Measurements from ENCODE around the gene KRTAP10-3. TPM values are rescaled to one million over a fixed set of nuclear protein-coding genes. Genes with fewer than 3 reads are reported as not detected.
"Not testable (repeated sequence)": the region's sequence is repeated elsewhere in the genome, so short reads cannot be mapped to it uniquely, and the experiment has no call there.

KRTAP10-3 gene
- total RNA-seq, 1 donor from 2014 or later: not detected

GRCh38 chr21:44552681-44553080 is 5.9 kb downstream of the KRTAP10-3 start:
- ATAC-seq (no peak), DNase-seq (ENCODE audit: low spot score) (peak; percentile 51)
- intact Hi-C loops (cut with DNase I): no loop called here

GRCh38 chr21:44552136-44552535 is 6.5 kb downstream of the KRTAP10-3 start:
- ATAC-seq (no peak), DNase-seq (ENCODE audit: low spot score) (no peak)
- intact Hi-C loops (cut with DNase I): no loop called here

DNA sequence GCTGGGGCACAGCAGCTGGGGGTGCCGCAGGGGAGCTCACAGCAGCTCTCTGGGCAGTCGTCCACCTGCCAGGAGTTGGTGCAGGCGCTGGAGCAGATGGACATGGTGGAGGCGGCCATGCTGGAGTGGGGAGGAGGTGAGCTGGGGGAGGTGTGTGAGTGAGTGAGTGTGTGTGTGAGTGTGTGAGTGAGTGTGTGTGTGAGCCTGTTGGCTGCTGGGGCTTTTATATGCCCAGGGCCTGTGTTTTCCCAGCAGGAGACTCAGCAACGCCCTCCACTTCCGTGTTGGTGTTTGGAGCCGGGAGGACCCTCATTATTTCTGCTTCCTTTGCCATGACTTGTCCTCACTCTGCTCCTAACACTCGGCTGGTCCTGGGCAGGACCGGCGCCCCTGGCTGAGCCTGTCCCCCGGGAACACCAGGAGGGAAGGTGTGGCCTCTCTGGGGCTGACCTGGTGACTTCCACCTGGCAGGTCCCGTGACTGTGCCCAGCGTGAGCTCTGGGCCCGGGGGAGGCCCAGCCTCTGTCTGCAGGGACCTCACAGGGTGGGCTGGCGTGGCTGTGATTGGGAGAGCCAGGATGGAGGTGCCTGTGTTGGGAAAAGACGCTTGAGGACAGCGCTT is 7.1 kb downstream of the KRTAP10-3 start, which contains the start of gene KRTAP10-2:
TSS of gene KRTAP10-2 (minus strand) at position 166 of the 622 bp plus-strand sequence. CDS start at position 119, 47 bp downstream.
- DNase-seq (ENCODE audit: low spot score) (peak; percentile 38), ATAC-seq (no peak)
- intact Hi-C loops (cut with DNase I): no loop called here

GRCh38 chr21:44550807-44551206 is 7.8 kb downstream of the KRTAP10-3 start:
- DNase-seq (ENCODE audit: low spot score): peak; percentile 33
- intact Hi-C loops (cut with DNase I): no loop called here

DNA sequence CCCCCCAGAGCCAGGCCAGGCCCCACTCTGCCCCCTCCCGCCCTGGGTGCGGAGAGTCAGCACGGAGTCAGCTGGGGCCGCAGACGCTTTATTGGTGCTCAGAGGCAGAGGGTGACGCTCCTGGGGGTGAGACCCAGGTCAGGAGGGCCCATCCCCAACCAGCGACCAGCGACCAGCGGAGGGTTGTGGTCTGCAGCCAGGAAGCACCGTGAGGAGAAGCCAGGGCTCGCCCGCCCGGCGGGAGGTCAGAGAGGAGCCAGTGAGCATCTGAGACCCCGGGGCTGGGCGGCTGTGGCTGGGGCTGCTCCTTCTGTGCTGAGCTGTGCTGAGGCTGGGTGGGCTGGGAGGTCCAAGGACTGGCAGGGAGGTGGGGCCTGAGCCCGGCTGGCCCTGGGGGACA is 8.3 kb downstream of the KRTAP10-3 start:
- peak; percentile 40 for DNase-seq (ENCODE audit: low spot score)
- intact Hi-C loops (cut with DNase I); ATAC-seq: not testable (repeated sequence)

More at GRCh38 chr21:44550807-44551206, 7.8 kb downstream of the KRTAP10-3 start:
- no peak for ATAC-seq

DNA sequence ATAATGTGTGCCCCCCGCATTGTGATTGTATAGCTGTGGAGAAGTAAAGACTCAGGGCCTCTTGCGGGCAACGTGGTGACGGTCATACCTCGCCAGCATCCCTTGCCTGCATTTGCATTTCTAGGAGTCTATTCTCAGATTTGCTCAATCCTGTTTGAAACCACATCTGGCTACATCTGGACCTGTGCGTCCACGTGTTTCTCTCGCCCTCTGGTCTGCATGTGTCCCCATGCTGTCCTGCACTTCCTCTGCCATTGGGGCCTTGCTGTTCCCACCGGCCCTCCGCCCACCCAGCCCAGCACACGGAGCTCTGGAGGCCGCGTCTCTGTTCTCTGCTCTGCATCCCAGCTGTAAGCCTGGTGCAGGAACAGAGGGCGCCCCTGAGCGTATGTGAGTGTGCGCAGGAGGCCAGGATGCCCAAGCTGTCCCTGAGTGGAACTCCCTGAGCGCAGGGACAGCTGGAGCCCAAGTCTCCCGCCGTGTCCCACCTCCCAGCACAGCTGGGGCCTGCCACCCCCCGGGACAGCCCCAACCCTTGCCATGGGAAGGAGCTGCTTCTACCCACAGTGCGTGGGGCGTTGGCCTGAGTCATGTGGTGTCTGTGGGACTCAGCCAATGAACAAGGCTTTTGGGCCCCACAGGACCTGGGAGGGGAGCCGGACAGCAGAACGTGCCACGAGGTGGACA is 8.9 kb downstream of the KRTAP10-3 start:
- no peak for ATAC-seq
- DNase-seq (ENCODE audit: low spot score): peak; percentile 56

DNA sequence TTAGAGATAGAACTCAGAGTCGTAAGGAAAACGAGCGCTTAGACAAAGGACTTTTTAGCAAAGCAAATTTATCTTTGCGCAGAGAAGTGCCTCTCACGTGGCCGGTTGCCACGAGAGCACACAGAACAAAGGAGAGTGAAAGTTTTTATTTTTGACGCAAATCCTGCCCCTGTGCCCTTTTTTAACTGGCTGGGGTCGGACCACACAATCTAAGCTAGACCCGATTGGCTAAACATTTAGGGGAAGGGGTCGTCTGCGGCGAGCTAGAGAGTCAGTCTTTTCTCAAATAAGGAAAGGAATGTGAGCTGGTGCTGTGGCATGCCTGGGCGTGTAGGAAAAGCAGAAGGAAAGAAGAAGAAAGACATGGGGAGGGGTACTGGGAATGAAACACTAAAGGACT is 9.7 kb downstream of the KRTAP10-3 start:
- no peak for ATAC-seq
- DNase-seq (ENCODE audit: low spot score): no peak
- intact Hi-C loops (cut with DNase I): no loop called here

More for the DNA sequence above, 8.9 kb downstream of the KRTAP10-3 start:
- intact Hi-C loops (cut with DNase I): no loop called here

GRCh38 chr21:44548381-44548780 is 10.2 kb downstream of the KRTAP10-3 start:
- ATAC-seq (no peak), DNase-seq (ENCODE audit: low spot score) (no peak)
- intact Hi-C loops (cut with DNase I): no loop called here

- no peak for ATAC-seq
- intact Hi-C loops (cut with DNase I): no loop called here
- no peak for DNase-seq (ENCODE audit: low spot score)
Measured at GRCh38 chr21:44547656-44548331, 10.8 kb downstream of the KRTAP10-3 start.

DNA sequence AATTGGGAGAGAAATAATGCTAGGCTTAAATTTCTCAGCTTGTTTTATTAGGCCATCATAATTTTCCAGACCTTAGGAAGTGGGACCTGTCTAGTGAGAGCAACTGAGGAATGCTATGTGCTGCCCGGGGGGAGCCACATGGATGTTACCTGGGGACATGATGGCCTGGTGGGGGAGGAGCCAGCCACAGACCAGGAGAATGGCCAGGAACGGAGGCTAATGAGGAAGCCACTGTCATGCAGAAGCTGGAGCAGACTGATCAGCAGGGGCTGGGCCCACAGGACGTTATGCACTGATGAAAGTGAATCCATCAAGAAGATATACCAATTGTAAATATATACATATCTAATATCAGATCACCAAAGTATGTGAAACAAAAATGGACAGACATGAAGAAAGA is 14.0 kb downstream of the KRTAP10-3 start:
- DNase-seq (ENCODE audit: low spot score) (no peak), ATAC-seq (no peak)
- intact Hi-C loops (cut with DNase I): no loop called here

- DNase-seq (ENCODE audit: low spot score) (no peak), ATAC-seq (no peak)
- intact Hi-C loops (cut with DNase I): no loop called here
Measured at GRCh38 chr21:44542716-44543115, 15.9 kb downstream of the KRTAP10-3 start.

DNA sequence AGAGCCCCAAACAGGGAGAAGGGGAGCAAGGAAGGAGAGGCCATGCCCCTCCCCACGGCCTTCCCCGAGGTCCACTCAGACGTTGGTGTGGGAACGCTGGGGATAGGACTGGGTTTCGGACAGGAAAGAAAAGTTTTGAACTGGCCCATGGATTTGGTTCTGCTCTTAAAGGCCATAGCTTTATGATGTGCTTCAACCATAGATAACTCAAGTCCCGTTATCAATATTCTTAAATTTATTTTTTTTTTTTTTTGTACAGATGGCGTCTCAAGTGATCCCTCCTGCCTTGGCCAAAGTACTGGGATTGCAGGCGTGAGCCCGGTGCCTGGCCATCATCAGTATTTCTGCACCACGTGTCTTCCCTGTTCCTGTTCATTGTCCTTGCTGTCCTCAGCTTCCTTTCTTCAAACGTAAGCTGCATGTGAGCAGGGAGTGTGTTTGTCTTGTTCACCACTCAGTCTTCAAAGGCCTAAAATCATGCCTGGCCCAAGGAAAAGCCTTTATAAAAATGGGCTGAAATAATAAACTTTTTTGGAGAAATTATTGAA is 17.8 kb downstream of the KRTAP10-3 start:
- no peak for ATAC-seq
- intact Hi-C loops (cut with DNase I): no loop called here

DNA sequence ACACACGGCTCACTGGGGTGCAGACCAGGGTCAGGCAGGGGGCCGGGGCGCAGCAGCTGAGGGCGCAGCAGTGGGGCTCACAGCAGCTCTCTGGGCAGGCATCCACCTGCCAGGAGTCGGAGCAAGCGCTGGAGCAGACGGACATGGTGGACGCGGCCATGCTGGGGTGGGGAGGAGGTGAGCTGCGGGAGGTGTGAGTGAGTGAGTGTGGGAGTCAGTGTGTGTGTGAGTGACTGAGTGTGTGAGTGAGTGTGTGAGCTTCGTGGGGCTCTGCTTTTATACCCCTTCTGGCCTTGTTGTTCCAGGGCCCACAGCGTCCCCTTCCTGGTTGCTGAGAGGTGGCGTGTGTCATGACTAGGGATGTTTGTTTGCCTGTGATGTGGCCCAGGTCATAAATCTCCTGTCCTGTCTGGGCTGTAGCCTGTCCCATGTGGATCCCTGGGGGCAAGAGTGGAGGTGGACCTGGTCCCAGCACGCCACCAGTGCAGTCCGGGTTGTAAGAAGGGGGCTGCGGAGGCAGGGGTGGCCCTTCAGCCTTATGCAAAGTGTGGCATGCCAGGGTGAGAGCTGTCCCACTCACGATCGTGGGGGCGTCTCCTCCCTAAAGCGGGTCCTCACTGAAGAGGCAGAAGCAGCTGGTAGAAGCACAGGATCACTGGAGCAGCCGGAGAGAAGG is 18.5 kb downstream of the KRTAP10-3 start, which contains the start of gene KRTAP10-1:
TSS of gene KRTAP10-1 (minus strand) at position 205 of the 676 bp plus-strand sequence. CDS start at position 160, 45 bp downstream.
- DNase-seq (ENCODE audit: low spot score) (peak; percentile 47), ATAC-seq (no peak)
- intact Hi-C loops (cut with DNase I): no loop called here

More for the DNA sequence above, 17.8 kb downstream of the KRTAP10-3 start:
- no peak for DNase-seq (ENCODE audit: low spot score)

- ATAC-seq (no peak), DNase-seq (ENCODE audit: low spot score) (peak; percentile 41)
- intact Hi-C loops (cut with DNase I): no loop called here
Measured at GRCh38 chr21:44539046-44539445, 19.5 kb downstream of the KRTAP10-3 start.

GRCh38 chr21:44537930-44538911 is 20.4 kb downstream of the KRTAP10-3 start:
- ATAC-seq (no peak), DNase-seq (ENCODE audit: low spot score) (peak; percentile 45)
- intact Hi-C loops (cut with DNase I): no loop called here

DNA sequence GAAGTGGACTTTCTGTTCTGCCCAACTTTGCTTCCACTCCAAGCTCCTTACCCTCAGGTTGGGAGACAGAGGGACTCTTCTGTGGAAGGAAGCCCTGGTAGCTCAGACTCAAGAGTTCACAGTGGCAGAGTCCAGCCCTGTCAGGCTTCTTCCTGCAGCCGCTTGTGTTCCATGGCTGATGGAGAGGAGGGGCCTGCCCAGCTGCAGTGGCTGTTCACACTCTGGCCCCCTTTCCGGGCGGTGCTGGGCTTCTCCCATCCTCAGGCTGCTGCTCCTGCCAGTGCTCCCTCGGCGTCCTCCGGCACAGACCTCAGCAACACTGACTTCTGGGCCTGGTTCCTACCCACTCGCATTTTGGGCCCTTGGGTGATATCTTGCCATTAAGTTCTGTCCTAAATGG is 22.6 kb downstream of the KRTAP10-3 start:
- peak; percentile 23 for DNase-seq (ENCODE audit: low spot score)
- intact Hi-C loops (cut with DNase I): no loop called here
- no peak for ATAC-seq

DNA sequence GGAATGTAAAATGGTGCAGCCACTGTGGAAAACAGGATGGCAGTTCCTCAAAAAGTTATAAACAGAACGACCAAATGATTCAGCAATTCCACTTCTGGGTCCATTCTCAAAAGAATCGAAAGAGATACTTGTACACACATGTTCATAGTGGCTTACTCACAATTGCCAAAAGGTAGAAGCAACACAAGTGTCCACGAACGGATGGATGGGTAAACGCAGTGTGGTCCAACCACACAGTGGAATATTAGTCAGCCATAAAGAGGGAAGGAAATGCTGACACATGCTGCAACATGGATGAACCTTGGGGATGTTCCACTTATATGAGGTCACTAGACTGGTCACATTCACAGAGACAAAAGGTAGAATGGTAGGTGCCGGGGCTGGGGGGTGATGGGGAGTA is 23.9 kb downstream of the KRTAP10-3 start:
- ATAC-seq (no peak), DNase-seq (ENCODE audit: low spot score) (peak; percentile 25)
- intact Hi-C loops (cut with DNase I): no loop called here
